Measurements from ENCODE around the gene SERPINB4.

SERPINB4 gene

DNA sequence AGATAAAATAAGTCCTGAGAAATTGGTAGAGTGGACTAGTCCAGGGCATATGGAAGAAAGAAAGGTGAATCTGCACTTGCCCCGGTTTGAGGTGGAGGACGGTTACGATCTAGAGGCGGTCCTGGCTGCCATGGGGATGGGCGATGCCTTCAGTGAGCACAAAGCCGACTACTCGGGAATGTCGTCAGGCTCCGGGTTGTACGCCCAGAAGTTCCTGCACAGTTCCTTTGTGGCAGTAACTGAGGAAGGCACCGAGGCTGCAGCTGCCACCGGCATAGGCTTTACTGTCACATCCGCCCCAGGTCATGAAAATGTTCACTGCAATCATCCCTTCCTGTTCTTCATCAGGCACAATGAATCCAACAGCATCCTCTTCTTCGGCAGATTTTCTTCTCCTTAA is 47.1 kb downstream of the SERPINB4 start:
- Histone ChIP-seq H3K4me3 (ENCODE audit: low read depth, low read length) (no peak overlapping the region), H3K27ac (ENCODE audit: low read depth, low read length) (no peak overlapping the region), H3K4me1 (ENCODE audit: control insufficient read depth, insufficient read depth, low read length, unreplicated experiment) (peaks cover 6% of the 10 kb centered on the region), H3K36me3 (ENCODE audit: insufficient read depth, low read length) (no peaks in the 10 kb centered on the region), H2AFZ (ENCODE audit: low read length, unreplicated experiment) (no peak overlapping the region), H3K27me3 (ENCODE audit: insufficient read depth, low read length) (peaks cover 15% of the 10 kb centered on the region; the same call in 1 of the 2 replicates), H3K79me2 (ENCODE audit: control insufficient read depth, insufficient read depth, low read length, unreplicated experiment) (no peaks in the 10 kb centered on the region)

DNA sequence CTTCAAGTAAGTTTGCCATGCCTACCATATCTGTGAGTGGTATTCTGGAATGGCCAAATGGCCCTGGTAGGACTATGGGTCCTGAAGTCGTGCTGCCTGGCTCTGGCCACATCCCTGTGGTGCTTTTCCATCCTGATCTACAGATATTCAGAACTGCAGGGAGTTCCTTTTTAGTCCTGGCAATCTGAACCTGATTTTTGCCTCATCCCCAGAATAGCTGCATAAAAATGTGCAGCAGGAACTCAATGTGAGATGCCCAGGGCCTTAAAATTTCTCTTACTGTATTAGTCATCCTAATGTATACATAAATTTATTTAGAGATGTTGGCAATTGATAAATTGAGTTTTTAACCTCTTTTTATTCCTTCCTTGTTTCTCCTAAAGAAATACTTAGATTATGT is 51.6 kb downstream of the SERPINB4 start:
- Histone ChIP-seq H3K27ac (ENCODE audit: low read depth, low read length) (no peak overlapping the region), H3K4me3 (ENCODE audit: low read depth, low read length) (no peak overlapping the region), H3K4me1 (ENCODE audit: control insufficient read depth, insufficient read depth, low read length, unreplicated experiment) (peaks cover 21% of the 10 kb centered on the region), H3K79me2 (ENCODE audit: control insufficient read depth, insufficient read depth, low read length, unreplicated experiment) (no peaks in the 10 kb centered on the region), H2AFZ (ENCODE audit: low read length, unreplicated experiment) (no peak overlapping the region), H3K27me3 (ENCODE audit: insufficient read depth, low read length) (peaks cover 6% of the 10 kb centered on the region; the same call in 1 of the 2 replicates), H3K36me3 (ENCODE audit: insufficient read depth, low read length) (no peaks in the 10 kb centered on the region)

DNA sequence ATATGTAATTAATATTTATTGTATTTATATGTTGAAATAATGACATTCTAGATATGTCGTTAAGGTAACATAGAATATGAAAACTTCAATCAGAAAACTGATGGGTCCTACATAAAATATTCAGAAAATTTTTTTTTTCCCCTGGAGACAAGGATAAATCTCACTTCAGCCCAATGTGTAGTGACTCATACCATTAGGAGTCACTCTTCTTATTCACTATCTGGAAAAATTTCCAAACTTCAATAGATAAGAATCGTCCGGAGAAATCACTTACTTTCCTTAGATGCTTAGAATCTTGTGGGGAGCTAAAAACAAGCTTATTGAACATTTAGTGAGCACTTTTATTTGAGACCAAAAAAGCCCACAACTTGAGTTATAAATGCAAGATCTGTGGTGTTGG is 52.3 kb downstream of the SERPINB4 start:
- H3K4me3 ChIP-seq (ENCODE audit: low read depth, low read length): no peak overlapping the region
- H3K27me3 ChIP-seq (ENCODE audit: insufficient read depth, low read length): no peaks in the 10 kb centered on the region
- H3K36me3 ChIP-seq (ENCODE audit: insufficient read depth, low read length): no peaks in the 10 kb centered on the region
- no peak overlapping the region for H2AFZ ChIP-seq (ENCODE audit: low read length, unreplicated experiment)
- peaks cover 21% of the 10 kb centered on the region for H3K4me1 ChIP-seq (ENCODE audit: control insufficient read depth, insufficient read depth, low read length, unreplicated experiment)
- H3K79me2 ChIP-seq (ENCODE audit: control insufficient read depth, insufficient read depth, low read length, unreplicated experiment): no peaks in the 10 kb centered on the region
- H3K27ac ChIP-seq (ENCODE audit: low read depth, low read length): no peak overlapping the region

DNA sequence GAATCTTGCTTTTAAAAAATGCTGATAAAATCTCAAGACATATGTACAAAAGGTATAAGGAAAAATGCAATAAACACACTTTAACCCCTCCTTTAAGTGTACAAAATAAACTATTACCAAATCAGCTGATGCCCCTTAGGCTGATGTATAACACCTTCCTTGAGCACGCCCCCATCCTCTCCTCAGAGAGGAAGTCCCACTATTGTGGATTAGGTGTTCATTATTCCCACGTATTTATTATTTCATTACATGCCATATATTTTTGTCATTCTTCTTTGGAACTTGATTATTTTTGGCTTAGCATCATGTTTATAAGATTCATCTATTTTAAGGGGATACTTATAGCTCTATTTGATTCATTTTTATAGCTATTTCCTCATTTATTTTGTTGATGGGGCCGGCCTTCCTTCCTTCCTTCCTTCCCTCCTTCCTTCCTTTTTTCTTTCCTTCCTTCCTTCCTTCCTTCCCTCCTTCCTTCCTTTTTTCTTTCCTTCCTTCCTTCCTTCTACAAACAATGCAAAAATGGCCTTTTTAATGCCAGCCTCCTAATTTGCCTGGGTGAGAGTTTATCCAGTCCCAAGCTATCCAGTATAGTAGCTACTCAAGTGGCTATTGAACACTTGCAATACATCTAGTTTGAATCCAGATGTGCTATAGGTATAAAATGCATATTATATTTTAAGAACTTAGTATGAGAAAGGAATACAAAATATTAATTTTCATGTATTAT is 52.9 kb downstream of the SERPINB4 start:
- no peak overlapping the region for H2AFZ ChIP-seq (ENCODE audit: low read length, unreplicated experiment)
- H3K27me3 ChIP-seq (ENCODE audit: insufficient read depth, low read length): no peaks in the 10 kb centered on the region
- H3K79me2 ChIP-seq (ENCODE audit: control insufficient read depth, insufficient read depth, low read length, unreplicated experiment): no peaks in the 10 kb centered on the region
- no peaks in the 10 kb centered on the region for H3K36me3 ChIP-seq (ENCODE audit: insufficient read depth, low read length)
- no peak overlapping the region for H3K27ac ChIP-seq (ENCODE audit: low read depth, low read length)
- no peak overlapping the region for H3K4me3 ChIP-seq (ENCODE audit: low read depth, low read length)
- peaks cover 21% of the 10 kb centered on the region for H3K4me1 ChIP-seq (ENCODE audit: control insufficient read depth, insufficient read depth, low read length, unreplicated experiment)

DNA sequence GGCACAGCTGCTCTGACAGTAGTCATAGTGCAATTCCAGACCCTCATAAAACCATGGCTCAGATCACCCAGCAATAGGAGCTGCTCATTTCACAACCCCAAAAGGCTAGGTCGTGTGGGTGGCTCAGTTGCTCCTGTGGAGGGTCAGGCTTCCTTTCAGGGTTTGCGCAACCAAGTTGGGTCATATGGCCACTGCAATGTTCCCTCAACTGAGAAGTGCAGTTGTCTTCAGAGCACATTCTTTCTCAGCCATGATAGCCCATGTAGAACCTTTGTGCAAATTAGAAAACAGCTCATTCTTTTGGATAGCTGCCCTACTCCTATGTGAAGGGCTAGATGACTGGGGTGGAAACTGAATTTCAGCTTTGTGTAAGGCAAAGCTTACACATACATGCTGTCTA is 53.7 kb downstream of the SERPINB4 start:
- H3K4me1 ChIP-seq (ENCODE audit: control insufficient read depth, insufficient read depth, low read length, unreplicated experiment): peaks cover 21% of the 10 kb centered on the region
- no peak overlapping the region for H3K4me3 ChIP-seq (ENCODE audit: low read depth, low read length)
- no peaks in the 10 kb centered on the region for H3K79me2 ChIP-seq (ENCODE audit: control insufficient read depth, insufficient read depth, low read length, unreplicated experiment)
- no peak overlapping the region for H2AFZ ChIP-seq (ENCODE audit: low read length, unreplicated experiment)
- H3K27ac ChIP-seq (ENCODE audit: low read depth, low read length): no peak overlapping the region
- H3K36me3 ChIP-seq (ENCODE audit: insufficient read depth, low read length): no peaks in the 10 kb centered on the region
- H3K27me3 ChIP-seq (ENCODE audit: insufficient read depth, low read length): no peaks in the 10 kb centered on the region

DNA sequence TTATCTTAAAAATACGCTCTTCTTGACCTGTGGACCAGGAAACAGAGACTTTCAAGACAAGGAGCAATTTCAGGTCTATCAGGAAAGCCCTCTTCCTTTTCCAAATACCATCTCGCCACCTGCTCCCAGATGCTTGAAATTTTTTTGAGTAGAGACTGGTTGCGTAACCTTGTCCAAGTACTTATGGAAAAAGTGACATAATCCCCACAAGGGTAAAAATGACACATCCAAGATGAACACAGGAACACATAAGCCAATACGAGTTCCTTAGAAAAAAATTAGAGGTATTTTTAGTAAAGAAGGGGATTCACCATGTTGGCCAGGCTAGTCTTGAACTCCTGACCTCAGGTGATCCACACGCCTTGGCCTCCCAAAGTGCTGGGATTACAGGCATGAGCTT is 55.1 kb downstream of the SERPINB4 start:
- Histone ChIP-seq H3K4me3 (ENCODE audit: low read depth, low read length) (no peak overlapping the region), H3K79me2 (ENCODE audit: control insufficient read depth, insufficient read depth, low read length, unreplicated experiment) (no peaks in the 10 kb centered on the region), H3K27ac (ENCODE audit: low read depth, low read length) (no peak overlapping the region), H3K36me3 (ENCODE audit: insufficient read depth, low read length) (no peaks in the 10 kb centered on the region), H3K27me3 (ENCODE audit: insufficient read depth, low read length) (no peaks in the 10 kb centered on the region), H3K4me1 (ENCODE audit: control insufficient read depth, insufficient read depth, low read length, unreplicated experiment) (peaks cover 21% of the 10 kb centered on the region), H2AFZ (ENCODE audit: low read length, unreplicated experiment) (no peak overlapping the region)
